Astrocyte of the hippocampus (primary cell): ENCODE results near the gene PACS1.

Source experiments
- DNase-seq: peaks from one replicate; pipeline ENCODE4 v3.0.0; 2011; ENCODE audit warnings: low read depth, low spot score

The PACS1 gene

DNA sequence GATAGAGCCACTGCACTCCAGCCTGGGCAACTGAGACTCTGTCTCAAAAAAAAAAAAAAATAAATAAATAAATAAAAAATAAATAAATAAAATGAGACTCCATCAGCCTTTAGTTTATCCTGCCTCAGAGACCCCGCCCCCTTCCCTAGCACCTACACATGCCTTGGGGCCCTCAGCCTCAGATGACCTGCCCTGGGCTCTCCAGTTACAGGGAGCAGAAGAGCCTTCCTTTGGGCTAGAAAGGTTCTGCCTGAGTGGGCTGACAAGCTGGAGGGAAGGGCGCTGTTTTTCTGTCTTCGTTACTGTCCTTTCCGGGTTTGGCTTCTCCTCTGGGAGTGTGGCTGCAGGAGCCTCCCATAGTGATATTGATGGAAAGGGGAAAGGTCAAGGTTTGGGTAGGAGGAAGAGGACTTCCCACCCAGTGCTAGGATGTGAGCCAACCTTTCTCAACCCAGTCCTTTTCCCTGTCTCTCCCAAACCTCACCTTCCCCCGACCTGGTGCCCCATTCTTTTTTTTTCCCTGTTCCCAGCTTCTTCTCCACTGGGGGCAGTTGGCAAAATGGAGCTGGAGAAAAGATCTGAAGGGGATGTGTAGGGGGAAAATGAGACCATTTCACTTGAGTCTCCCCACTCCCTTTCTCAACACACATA lies 19.4 kb upstream of the PACS1 start:
- no peak for DNase-seq

- DNase-seq = no peak
Measured at GRCh38 chr11:66051371-66051765, 18.7 kb upstream of the PACS1 start.

DNA sequence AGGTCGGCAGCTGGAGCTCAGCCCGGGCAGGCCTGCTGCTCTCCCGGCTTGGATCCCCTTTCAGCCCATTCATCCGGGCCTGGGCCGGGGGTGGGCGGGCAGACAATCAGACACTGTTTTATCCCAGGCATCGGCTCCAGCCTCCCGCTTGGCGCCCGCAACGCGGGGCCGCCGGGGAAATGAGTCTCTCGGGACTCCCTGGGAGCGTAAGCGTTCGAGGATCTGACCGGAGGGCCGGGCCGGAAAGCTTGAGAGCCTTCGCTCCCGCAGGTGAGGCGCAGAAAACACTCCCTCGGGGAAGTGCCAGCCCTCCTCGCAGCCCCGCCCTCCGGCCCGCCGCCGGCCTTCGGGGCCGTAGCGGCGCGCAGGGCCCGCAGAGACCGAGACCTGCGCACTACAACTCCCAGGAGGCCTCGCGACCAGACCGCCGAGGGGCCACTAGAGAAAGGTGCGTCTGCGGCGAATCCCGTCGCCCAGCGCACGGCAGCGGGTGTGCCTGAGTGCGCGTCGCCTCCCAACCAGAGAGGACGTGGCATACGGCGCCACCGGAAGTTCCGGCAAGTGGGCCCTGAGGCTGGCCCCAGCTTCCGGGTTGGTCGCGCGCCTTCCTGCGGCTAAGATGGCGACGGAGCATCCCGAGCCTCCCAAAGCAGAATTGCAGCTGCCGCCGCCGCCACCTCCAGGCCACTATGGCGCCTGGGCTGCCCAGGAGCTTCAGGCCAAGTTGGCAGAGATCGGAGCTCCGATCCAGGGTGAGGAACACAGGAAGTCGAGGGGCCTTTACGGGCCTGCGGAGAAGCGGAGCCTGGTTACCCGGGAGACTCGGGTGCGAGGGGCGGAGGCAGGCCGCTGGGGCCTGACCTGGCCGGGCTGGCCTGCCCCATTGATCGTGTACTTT lies 18.1 kb upstream of the PACS1 start, which contains the start of gene SF3B2:
TSS of gene SF3B2 (plus strand) at position 599 of the 898 bp plus-strand sequence. CDS start at position 620, 21 bp downstream.
- peak; percentile 100 for DNase-seq

GRCh38 chr11:66052664-66052982 lies 17.4 kb upstream of the PACS1 start:
- DNase-seq = no peak

DNA sequence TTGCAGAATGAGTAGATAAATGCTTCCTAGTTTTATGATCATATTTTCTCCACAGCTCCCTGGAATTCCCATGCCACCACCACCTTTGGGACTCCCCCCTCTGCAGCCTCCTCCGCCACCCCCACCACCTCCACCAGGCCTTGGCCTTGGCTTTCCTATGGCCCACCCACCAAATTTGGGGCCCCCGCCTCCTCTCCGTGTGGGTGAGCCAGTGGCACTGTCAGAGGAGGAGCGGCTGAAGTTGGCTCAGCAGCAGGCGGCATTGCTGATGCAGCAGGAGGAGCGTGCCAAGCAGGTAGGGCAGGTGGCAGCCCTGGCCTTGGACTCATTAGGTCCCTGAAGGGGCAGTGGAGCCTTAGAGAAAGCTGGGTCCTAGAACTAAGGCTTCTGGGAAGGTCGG lies 15.1 kb upstream of the PACS1 start:
- no peak for DNase-seq

- DNase-seq = no peak
Measured at GRCh38 chr11:66056501-66056900, 13.6 kb upstream of the PACS1 start.

GRCh38 chr11:66059966-66060680 lies 9.9 kb upstream of the PACS1 start:
- no peak for DNase-seq

DNA sequence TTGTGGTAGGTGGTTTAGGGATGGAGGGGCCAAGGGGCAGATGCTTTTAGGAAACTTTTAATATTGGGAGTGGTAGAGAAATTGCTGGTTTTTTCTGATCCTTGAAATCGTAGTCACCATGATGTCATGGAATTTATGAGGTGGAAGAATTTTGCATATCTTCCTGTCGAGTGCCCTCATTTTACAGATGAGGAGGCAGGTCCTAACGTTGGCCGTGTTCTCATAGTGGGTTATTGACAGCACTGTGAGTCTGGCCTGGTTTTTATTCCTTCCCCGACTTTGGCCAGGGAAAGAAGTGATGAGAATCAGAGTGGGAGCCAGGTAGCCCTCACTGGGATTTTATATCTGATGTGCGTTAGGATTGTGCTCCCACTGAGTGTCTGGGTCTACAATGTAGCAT lies 8.8 kb upstream of the PACS1 start:
- DNase-seq = no peak

DNA sequence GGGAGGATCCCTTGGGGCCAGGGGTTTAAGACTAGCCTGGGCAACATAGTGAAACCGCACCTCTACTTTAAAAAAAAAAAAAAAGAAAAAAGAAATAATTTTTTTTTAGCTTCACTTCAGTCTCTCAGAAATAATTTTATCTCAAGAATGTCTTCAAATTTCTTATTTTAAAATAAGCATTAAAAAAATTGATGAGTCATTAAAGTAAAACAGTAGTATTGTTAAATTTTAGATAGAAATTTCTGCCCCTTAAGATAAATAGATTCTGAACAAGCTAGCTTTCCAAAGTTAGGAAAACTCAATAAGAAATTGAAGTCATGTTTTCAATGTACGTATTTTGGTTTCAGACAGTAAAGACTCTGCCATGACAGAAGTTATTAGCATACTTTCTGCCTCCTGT lies 7.7 kb upstream of the PACS1 start:
- DNase-seq = no peak

DNA sequence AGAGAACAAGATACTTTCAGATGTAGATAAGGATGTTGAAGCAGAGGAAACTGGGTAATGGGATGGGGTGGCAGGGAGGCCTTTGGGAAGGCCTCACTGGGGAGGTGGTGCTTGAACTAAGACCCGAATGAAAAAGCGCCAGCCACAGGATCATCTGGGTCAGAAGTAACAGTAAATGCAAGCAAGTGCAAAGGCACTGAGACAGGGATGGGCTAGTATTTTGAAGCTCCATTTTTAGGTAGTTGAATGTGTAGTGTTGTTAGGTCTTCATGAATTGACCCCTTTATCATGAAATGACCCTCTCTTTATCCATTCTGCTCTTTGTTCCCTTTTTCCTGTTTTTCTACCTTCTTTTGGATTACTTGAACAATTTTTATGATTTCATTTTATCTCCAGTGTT lies 6.2 kb upstream of the PACS1 start:
- no peak for DNase-seq

GRCh38 chr11:66064571-66064970 lies 5.5 kb upstream of the PACS1 start:
- no peak for DNase-seq

GRCh38 chr11:66066751-66067150 lies 3.3 kb upstream of the PACS1 start:
- DNase-seq = no peak

- no peak for DNase-seq
Measured at GRCh38 chr11:66067640-66068039, 2.4 kb upstream of the PACS1 start.

- DNase-seq = peak; percentile 88
Measured at GRCh38 chr11:66068154-66068821, 1.8 kb upstream of the PACS1 start.

DNA sequence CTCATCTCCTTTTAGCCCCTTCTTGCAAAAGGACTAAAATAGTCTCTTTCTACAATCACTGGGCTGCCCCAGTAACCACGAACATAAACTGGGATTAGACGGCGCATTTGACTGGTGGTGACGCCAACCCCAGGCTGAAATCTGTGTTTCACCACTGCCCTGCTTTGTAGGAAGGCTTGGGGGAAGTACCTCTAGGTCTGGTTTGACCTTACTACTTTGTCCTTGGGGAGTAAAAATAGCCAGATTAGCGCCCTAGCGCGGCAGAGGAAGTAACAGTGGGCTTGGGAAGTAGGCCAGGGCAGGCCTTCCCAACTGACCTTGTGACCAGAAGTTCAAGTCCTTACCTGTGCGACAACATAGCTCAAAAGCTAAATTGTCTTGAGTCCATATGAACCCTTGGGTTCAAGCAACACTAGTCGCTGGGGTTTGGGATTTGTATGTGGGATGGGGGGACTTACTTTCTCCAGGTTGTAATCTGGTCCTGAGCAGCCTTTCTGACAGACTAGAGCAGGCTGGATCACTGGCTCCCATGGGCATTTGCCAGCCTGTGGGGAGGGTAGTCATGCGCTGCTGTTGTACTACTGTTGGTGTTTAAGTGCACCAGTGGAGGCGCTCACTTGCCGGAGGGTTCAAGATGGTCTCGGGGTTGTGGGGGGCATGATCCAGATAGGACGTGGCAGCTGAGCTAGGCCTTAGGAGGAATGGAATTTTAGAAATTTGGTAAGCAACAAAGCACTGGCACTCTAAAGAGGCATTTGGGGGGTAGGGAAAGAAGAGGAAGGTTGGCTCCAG lies 953 bp upstream of the PACS1 start:
- DNase-seq = peak; percentile 75

DNA sequence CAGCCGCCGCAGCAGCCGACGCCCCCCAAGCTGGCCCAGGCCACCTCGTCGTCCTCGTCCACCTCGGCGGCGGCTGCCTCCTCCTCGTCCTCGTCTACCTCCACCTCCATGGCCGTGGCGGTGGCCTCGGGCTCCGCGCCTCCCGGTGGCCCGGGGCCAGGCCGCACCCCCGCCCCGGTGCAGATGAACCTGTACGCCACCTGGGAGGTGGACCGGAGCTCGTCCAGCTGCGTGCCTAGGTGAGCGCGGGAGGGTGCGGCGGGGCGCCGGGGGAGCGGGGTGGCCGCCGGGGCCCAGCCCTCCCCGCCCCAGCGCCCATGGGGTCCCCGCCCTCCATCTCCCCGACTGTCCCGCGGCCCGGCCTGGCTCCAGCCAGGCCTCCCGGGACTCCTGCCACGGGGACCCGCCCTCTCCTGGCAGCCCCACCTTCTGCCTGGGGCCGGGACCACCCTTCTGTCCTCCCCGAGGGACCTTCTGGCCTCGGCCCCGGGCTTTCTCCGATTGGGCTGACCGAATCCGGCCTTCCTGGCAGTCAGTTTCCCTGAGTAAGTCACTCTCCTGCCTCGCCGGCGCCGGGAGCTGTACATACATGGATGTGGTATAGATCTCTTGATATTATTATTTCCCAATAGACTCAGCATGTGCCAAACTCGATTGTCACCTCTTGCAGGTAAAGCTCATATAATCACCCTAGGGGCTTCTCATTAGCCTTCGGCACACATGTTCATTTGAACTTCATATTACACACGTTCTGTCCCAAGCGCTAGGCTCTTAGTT lies 720 bp downstream of the PACS1 start:
- peak; percentile 54 for DNase-seq

DNA sequence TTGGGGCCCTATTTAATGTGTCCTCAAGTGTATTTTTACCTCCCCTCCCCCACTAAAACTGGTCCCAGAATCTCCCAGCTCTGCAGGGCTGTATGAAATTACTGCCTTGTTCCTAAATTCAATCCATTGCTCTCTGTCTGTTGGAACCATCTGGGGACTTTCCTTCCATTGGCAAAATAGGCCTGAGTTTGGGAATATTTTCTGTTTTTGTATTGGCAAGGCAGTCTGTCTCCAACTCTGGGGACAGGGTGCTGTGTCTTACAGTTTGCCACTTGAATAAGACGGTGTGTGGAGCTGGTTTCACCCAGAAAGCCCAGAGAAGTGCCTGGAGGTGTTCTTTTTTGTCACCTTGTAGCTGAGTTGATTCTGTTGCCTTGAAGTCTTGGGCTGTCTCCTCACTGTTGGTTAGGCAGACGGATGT lies 1.3 kb downstream of the PACS1 start:
- no peak for DNase-seq

DNA sequence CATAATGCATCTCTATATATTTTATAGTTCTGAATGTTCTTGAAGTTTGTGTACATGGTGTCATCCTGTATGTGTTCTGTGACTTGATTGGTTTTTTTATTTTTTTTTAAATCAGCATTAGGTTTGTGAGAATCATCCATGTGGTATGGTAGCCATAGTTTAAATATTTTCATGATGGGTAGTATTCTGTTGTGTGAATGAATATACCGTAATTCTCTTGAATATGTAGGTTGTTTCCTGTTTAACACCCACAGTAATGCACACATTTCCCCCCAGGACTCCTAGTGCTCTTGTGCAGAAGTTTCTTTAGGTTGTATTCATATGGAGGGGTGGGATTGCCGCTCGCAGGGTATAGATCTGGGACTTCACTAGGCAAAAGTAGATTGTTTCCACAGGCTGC lies 2.0 kb downstream of the PACS1 start:
- DNase-seq = no peak

- DNase-seq = no peak
Measured at GRCh38 chr11:66072518-66072917, 2.4 kb downstream of the PACS1 start.

DNA sequence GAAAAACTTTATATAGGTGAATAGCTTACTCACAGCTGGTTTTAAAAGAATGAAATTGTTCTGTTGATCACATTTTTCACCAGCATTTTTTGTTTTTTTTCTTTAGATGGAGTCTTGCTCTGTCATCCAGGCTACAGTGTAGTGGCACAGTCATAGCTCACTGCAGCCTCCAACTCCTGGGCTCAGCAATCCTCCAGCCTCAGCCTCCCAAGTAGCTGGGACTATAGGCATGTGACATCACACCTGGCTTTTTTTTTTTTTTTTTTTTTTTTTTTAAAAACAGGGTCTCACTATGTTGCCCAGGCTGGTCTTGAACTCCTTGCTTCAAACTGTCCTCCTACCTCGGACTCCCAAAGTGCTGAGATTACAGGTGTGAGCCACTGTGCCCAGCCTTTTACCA lies 3.6 kb downstream of the PACS1 start:
- no peak for DNase-seq
